Glomerular endothelial cell (primary cell): ENCODE results near the gene IKZF4. TPM values are rescaled to one million over a fixed set of nuclear protein-coding genes. Genes with fewer than 3 reads are reported as not detected.
"Not testable (repeated sequence)": the region's sequence is repeated elsewhere in the genome, so short reads cannot be mapped to it uniquely, and the experiment has no call there.

Experiments used
- DNase-seq: peaks from one replicate; pipeline ENCODE4 v3.0.0-alpha.2; 2011; ENCODE audit warnings: low read depth, low spot score; ENCODE audit errors: extremely low read depth
- total RNA-seq: library from RNA; depleted of rRNA; stranded (reverse); fragments of >200 nt; gene quantifications from 2 replicates; pipeline ENCODE4 v1.2.3, GENCODE V29; 2015

The IKZF4 gene
- total RNA-seq, 1 donor from 2014 or later, result 1.8 TPM

GRCh38 chr12:55997535-55997859, 23.3 kb upstream of the IKZF4 start:
- DNase-seq, result no peak

GRCh38 chr12:55999522-55999921, 21.3 kb upstream of the IKZF4 start:
- not testable (repeated sequence) for DNase-seq

- not testable (repeated sequence) for DNase-seq
Observed at GRCh38 chr12:55999999-56000540, 20.8 kb upstream of the IKZF4 start.

- no peak for DNase-seq
Observed at GRCh38 chr12:56001487-56002100, 19.2 kb upstream of the IKZF4 start.

GRCh38 chr12:56003376-56003775, 17.5 kb upstream of the IKZF4 start:
- not testable (repeated sequence) for DNase-seq

GRCh38 chr12:56004211-56004610, 16.6 kb upstream of the IKZF4 start:
- DNase-seq, result no peak

GRCh38 chr12:56007564-56008559, 13.0 kb upstream of the IKZF4 start:
- DNase-seq, result no peak

- no peak for DNase-seq
Observed at GRCh38 chr12:56010111-56010570, 10.7 kb upstream of the IKZF4 start.

- no peak for DNase-seq
Observed at GRCh38 chr12:56011509-56012090, 9.2 kb upstream of the IKZF4 start.

GRCh38 chr12:56013482-56013881, 7.4 kb upstream of the IKZF4 start:
- no peak for DNase-seq

GRCh38 chr12:56014205-56014604, 6.6 kb upstream of the IKZF4 start:
- no peak for DNase-seq

GRCh38 chr12:56017181-56017580, 3.7 kb upstream of the IKZF4 start:
- no peak for DNase-seq

- no peak for DNase-seq
Observed at GRCh38 chr12:56018356-56018755, 2.5 kb upstream of the IKZF4 start.

- no peak for DNase-seq
Observed at GRCh38 chr12:56021889-56022497, 1.1 kb downstream of the IKZF4 start.

- DNase-seq, result no peak
Observed at GRCh38 chr12:56028511-56029165, 7.8 kb downstream of the IKZF4 start.

- DNase-seq, result no peak
Observed at GRCh38 chr12:56029166-56029519, 8.3 kb downstream of the IKZF4 start.

GRCh38 chr12:56029666-56030293, 8.9 kb downstream of the IKZF4 start:
- no peak for DNase-seq

GRCh38 chr12:56031987-56032386, 11.1 kb downstream of the IKZF4 start:
- no peak for DNase-seq

GRCh38 chr12:56034586-56035332, 13.9 kb downstream of the IKZF4 start:
- DNase-seq, result no peak
